Liver (tissue), 9 donors: Measurements from ENCODE around the gene DCC. TPM values are rescaled to one million over a fixed set of nuclear protein-coding genes. Genes with fewer than 3 reads are reported as not detected.

Experiments
- DNase-seq: peaks from one replicate; pipeline ENCODE4 v3.0.0-alpha.2; 2017; ENCODE audit warnings: low spot score
- H3K27ac ChIP-seq, 2 donors: one replicate each; pipeline ENCODE4 v1.7.0; 2013; ENCODE audit warnings: inconsistent platforms in 2 of 2, low read length in 2 of 2, control low read depth in 1 of 2, low read depth in 1 of 2, mild to moderate bottlenecking in 1 of 2
- H3K27me3 ChIP-seq, 4 donors: one replicate each; pipeline versions ENCODE4 v1.6.1 to v1.7.0; 2013; ENCODE audit warnings: low read length in 3 of 4, inconsistent platforms in 1 of 4, mild to moderate bottlenecking in 1 of 4, moderate library complexity in 1 of 4; ENCODE audit not compliant: control insufficient read depth in 4 of 4, insufficient read depth in 4 of 4
- H3K36me3 ChIP-seq, 4 donors: one replicate each; pipeline versions ENCODE4 v1.6.1 to v1.7.0; 2013; ENCODE audit warnings: low read length in 3 of 4, mild to moderate bottlenecking in 3 of 4, low read depth in 1 of 4, moderate library complexity in 1 of 4; ENCODE audit not compliant: control insufficient read depth in 4 of 4, insufficient read depth in 3 of 4
- H3K4me1 ChIP-seq, 4 donors: one replicate each; pipeline versions ENCODE4 v1.6.1 to v1.7.0; 2013; ENCODE audit warnings: low read length in 3 of 4, mild to moderate bottlenecking in 3 of 4, moderate library complexity in 1 of 4; ENCODE audit not compliant: control insufficient read depth in 4 of 4, insufficient read depth in 4 of 4
- H3K4me3 ChIP-seq, 3 donors: one replicate each; pipeline versions ENCODE4 v1.6.1 to v1.7.0; 2013; ENCODE audit warnings: low read length in 3 of 3, control low read depth in 1 of 3, low read depth in 1 of 3, mild to moderate bottlenecking in 1 of 3
- H3K9ac ChIP-seq, 2 donors: one replicate each; pipeline ENCODE4 v1.7.0; 2013; ENCODE audit warnings: low read length in 2 of 2, mild to moderate bottlenecking in 2 of 2, moderate library complexity in 2 of 2, control low read depth in 1 of 2, low read depth in 1 of 2
- H3K9me3 ChIP-seq, 4 donors: one replicate each; pipeline versions ENCODE4 v1.6.1 to v1.7.0; 2013; ENCODE audit warnings: low read length in 3 of 4; ENCODE audit not compliant: control insufficient read depth in 4 of 4
- EGR1 ChIP-seq, 2 donors: IDR thresholded peaks; 2 replicates each; pipeline ENCODE4 v1.6.1; 2016 to 2018; ENCODE audit warnings: antibody characterized with exemption in 2 of 2, low read depth in 2 of 2
- FOXA1 ChIP-seq: IDR thresholded peaks from 2 replicates; pipeline ENCODE4 v1.6.1; 2016; ENCODE audit warnings: antibody characterized with exemption
- FOXA2 ChIP-seq: IDR thresholded peaks from 2 replicates; pipeline ENCODE4 v1.6.1; 2016; ENCODE audit warnings: antibody characterized with exemption
- GABPA ChIP-seq, 2 donors: IDR thresholded peaks in 1 of 2; conservative IDR thresholded peaks in 1 of 2; 2 replicates each; pipeline ENCODE4 v1.6.1; 2016; ENCODE audit warnings: antibody characterized with exemption in 2 of 2, mild to moderate bottlenecking in 1 of 2, moderate library complexity in 1 of 2
- HNF4A ChIP-seq, 2 donors: conservative IDR thresholded peaks; 2 replicates each; pipeline ENCODE4 v1.6.1; 2016; ENCODE audit warnings: antibody characterized with exemption in 2 of 2, mild to moderate bottlenecking in 2 of 2
- HNF4G ChIP-seq: IDR thresholded peaks from 2 replicates; pipeline ENCODE4 v1.6.1; 2016; ENCODE audit warnings: antibody characterized with exemption
- JUND ChIP-seq, 2 donors: IDR thresholded peaks; 2 replicates each; pipeline ENCODE4 v1.6.1; 2016; ENCODE audit warnings: antibody characterized with exemption in 2 of 2
- NR2F2 ChIP-seq: IDR thresholded peaks from 2 replicates; pipeline ENCODE4 v1.6.1; 2016; ENCODE audit warnings: antibody characterized with exemption
- RAD21 ChIP-seq, 2 donors: IDR thresholded peaks; 2 replicates each; pipeline ENCODE4 v1.6.1; 2016; ENCODE audit warnings: antibody characterized with exemption in 2 of 2, mild to moderate bottlenecking in 2 of 2
- RXRA ChIP-seq, 2 donors: IDR thresholded peaks; 2 replicates each; pipeline ENCODE4 v1.6.1; 2017 to 2018; ENCODE audit warnings: antibody characterized with exemption in 2 of 2, mild to moderate bottlenecking in 1 of 2
- YY1 ChIP-seq: IDR thresholded peaks from 2 replicates; pipeline ENCODE4 v1.6.1; 2016; ENCODE audit warnings: antibody characterized with exemption, mild to moderate bottlenecking
- ZBTB33 ChIP-seq: IDR thresholded peaks from 2 replicates; pipeline ENCODE4 v1.6.1; 2016; ENCODE audit warnings: antibody characterized with exemption
- WGBS: extraction: QIAGEN DNeasy Blood & Tissue Kit; methylation state at CpG from one replicate; pipeline ENCODE4 v1.1.7; 2013; 5-methylcytosine and 5-hydroxymethylcytosine counted together
- polyA plus RNA-seq, 2 donors: library from polyadenylated mRNA; stranded (reverse) in 1 of 2; unstranded in 1 of 2; fragments of 200-250 nt in 1 of 2; fragments of >200 nt in 1 of 2; fragmentation: Nextera tagmentation in 1 of 2; extraction: Ambion mirVana in 1 of 2; gene quantifications; one replicate each; pipeline versions ENCODE4 v1.2.1 to v1.2.3, GENCODE V29; 2013 to 2015
- total RNA-seq, 2 donors: library from RNA; depleted of rRNA; stranded (reverse); fragments of >200 nt; gene quantifications; one replicate each; pipeline ENCODE4 v1.2.3, GENCODE V29; 2014
- TF ChIP-seq, protein P1 (sequence below): IDR thresholded peaks from 2 replicates; pipeline ENCODE4 v1.6.1; 2016; ENCODE audit warnings: antibody characterized with exemption
- TF ChIP-seq, protein P2 (sequence below): IDR thresholded peaks from 2 replicates; pipeline ENCODE4 v1.6.1; 2016; ENCODE audit warnings: antibody characterized with exemption
- TF ChIP-seq, protein P3 (sequence below): fragments of 150-350 bp; IDR thresholded peaks from 2 replicates; pipeline ENCODE4 v1.5.1; 2017; ENCODE audit warnings: improper control_type of control experiment, low read depth, low read length; ENCODE audit not compliant: missing input control
- donor health status: healthy.
- donor health status: healthy.
- donor health status: healthy.
- donor health status: healthy.
- donor health status: healthy.

The DCC gene
- total and polyA plus RNA-seq, 4 donors, result under 0.01 to 0.03 TPM; not detected in 2

- no peak overlapping the region for H3K9ac ChIP-seq
- no peak for DNase-seq
- H3K9me3 ChIP-seq, result no peaks in the 10 kb centered on the region
- TF ChIP-seq HNF4A (conservative IDR thresholded peaks at IDR 0.05) (no peak), YY1 (no peak), FOXA1 (no peak), EGR1 (IDR thresholded peaks at IDR 0.05; ENCODE audit: low read depth in 2 of 2) (no peak), FOXA2 (no peak), NR2F2 (no peak), ZBTB33 (no peak), RAD21 (IDR thresholded peaks at IDR 0.05) (no peak), HNF4G (no peak), JUND (IDR thresholded peaks at IDR 0.05) (no peak), RXRA (IDR thresholded peaks at IDR 0.05) (no peak)
- TF ChIP-seq, protein P1, sequence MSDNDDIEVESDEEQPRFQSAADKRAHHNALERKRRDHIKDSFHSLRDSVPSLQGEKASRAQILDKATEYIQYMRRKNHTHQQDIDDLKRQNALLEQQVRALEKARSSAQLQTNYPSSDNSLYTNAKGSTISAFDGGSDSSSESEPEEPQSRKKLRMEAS, result no peak
- TF ChIP-seq, protein P2, sequence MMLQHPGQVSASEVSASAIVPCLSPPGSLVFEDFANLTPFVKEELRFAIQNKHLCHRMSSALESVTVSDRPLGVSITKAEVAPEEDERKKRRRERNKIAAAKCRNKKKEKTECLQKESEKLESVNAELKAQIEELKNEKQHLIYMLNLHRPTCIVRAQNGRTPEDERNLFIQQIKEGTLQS, result no peak
- TF ChIP-seq, protein P3, sequence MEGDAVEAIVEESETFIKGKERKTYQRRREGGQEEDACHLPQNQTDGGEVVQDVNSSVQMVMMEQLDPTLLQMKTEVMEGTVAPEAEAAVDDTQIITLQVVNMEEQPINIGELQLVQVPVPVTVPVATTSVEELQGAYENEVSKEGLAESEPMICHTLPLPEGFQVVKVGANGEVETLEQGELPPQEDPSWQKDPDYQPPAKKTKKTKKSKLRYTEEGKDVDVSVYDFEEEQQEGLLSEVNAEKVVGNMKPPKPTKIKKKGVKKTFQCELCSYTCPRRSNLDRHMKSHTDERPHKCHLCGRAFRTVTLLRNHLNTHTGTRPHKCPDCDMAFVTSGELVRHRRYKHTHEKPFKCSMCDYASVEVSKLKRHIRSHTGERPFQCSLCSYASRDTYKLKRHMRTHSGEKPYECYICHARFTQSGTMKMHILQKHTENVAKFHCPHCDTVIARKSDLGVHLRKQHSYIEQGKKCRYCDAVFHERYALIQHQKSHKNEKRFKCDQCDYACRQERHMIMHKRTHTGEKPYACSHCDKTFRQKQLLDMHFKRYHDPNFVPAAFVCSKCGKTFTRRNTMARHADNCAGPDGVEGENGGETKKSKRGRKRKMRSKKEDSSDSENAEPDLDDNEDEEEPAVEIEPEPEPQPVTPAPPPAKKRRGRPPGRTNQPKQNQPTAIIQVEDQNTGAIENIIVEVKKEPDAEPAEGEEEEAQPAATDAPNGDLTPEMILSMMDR, result no peak
- H3K4me3 ChIP-seq, result no peak overlapping the region
- H3K4me1 ChIP-seq, result peaks cover 0 to 2% (median 0%) of the 10 kb centered on the region in 4 donors
- no peaks in the 10 kb centered on the region for H3K27me3 ChIP-seq
- H3K27ac ChIP-seq, result no peak overlapping the region
- 36% methylated on average over 1 of the region's 1 CpG for WGBS
- no peaks in the 10 kb centered on the region for H3K36me3 ChIP-seq
These were observed 1042.9 kb downstream of the DCC start for GRCh38 chr18:53382870-53383269.

DNA sequence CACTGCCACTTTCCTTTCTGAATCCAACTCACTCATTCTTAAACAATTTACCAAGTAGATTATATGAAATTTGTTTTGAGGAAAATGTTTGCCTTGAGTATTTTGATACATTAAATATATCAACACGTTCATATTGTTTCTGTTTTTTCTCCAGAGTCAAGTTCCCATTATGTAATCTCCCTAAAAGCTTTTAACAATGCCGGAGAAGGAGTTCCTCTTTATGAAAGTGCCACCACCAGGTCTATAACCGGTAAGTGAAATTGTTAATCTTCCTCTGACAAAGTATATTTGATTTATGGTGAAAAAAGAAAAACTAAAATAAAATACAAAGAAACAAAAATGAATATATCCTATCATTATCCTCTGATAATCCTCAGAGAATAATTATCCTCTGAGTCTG is 1045.9 kb downstream of the DCC start:
- WGBS, result 59% methylated on average over 3 of the region's 3 CpGs
- H3K27ac ChIP-seq, result no peak overlapping the region
- H3K9me3 ChIP-seq, result no peaks in the 10 kb centered on the region
- H3K4me1 ChIP-seq, result no peaks in the 10 kb centered on the region
- DNase-seq, result no peak
- TF ChIP-seq, protein P1, result no peak
- TF ChIP-seq RXRA (IDR thresholded peaks at IDR 0.05), result no peak
- no peak for TF ChIP-seq JUND (IDR thresholded peaks at IDR 0.05)
- no peak for TF ChIP-seq GABPA (IDR thresholded peaks at IDR 0.05 in 1 of 2, conservative IDR thresholded peaks at IDR 0.05 in 1 of 2)
- no peak for TF ChIP-seq HNF4A (conservative IDR thresholded peaks at IDR 0.05)
- TF ChIP-seq FOXA2, result no peak
- no peak for TF ChIP-seq ZBTB33
- TF ChIP-seq, protein P2, result no peak
- TF ChIP-seq RAD21 (IDR thresholded peaks at IDR 0.05), result no peak
- no peak for TF ChIP-seq FOXA1
- TF ChIP-seq EGR1 (IDR thresholded peaks at IDR 0.05; ENCODE audit: low read depth in 2 of 2), result no peak
- no peak for TF ChIP-seq YY1
- TF ChIP-seq HNF4G, result no peak
- TF ChIP-seq, protein P3, result no peak
- no peak overlapping the region for H3K4me3 ChIP-seq
- H3K36me3 ChIP-seq, result no peaks in the 10 kb centered on the region
- H3K9ac ChIP-seq, result no peak overlapping the region
- H3K27me3 ChIP-seq, result no peaks in the 10 kb centered on the region
